Stimulated activated CD4-positive, alpha-beta T cell treated with anti-CD3 and anti-CD28 coated beads, Interleukin-4, amount 100 ng/mL, for 24 hours (primary cell): Measurements from ENCODE around the gene GTSE1.

ENCODE experiments used
- DNase-seq: peaks from one replicate; pipeline ENCODE4 v3.0.0-alpha.2; 2020

GTSE1 gene

DNA sequence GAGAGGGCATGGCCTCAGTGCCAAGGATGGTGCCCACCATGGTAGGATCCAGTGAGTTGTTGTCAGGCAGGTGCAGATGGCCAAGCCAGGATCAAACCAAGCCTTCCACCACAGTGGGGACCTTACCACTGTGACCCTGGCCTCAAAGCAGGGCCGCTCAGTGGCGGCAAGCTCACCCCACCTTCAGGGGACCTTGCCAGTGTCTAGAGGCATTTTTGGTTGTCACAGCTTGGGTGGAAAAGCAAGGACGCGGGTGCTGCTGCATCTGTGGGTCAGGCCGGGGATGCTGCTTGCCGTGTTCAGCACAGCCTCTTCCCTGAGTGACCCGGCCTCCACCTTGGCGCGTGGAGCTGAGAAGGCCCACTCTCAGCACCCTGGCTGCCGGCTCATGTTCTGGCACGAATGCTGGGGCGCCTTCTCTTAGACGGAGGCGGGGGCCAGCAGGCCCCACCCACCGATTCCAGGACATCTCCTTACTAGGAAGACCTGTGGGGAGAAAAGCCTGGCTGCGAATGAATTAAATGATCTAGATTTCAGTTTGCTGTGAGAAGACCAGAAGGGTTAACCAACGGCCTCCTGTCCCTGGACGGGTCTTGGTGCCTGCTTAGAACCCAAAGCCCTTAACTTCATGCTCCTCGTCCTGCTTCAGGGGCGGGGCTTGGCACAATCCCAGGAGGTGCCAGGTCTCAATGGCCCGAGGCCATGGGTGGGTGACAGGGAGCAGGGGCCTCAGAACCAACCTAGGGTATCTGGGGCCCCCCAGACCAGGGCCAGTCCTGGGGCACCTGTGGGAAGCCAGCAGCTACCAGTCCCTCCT lies 57.7 kb downstream of the GTSE1 start:
- DNase-seq = no peak

- no peak for DNase-seq
Observed at GRCh38 chr22:46354993-46355305, 58.3 kb downstream of the GTSE1 start.

DNA sequence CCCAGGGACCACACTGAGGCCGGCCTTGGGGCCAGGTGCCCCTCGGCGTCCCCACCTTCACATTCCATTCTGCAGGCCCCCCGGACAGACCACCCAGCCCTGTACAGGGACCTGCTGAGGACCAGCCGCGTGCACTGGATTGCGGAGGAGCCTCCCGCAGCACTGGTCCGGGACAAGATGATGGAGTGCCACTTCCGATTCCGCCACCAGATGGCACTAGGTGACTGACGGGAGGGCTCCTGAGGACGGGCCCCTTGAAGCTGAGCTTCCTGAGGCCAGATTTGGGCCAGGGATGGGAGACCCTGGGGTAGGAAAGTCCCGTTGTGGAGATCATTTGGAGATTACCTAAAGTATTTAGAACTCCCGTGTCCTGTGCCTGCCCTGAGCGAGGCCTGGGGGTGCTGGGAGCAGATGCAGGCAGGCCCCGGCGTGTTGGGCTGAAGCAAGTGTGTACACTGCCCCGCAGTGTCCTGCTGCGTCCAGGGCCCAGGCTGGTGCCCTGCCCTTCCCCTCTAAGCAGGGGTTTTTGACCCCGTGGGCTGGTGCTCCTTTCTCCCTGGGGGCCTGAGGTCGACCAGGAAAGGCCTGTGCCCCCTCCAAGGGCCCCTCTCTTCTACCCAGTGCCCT lies 58.8 kb downstream of the GTSE1 start:
- peak; percentile 58 for DNase-seq

GRCh38 chr22:46355996-46356471 lies 59.4 kb downstream of the GTSE1 start:
- no peak for DNase-seq

DNA sequence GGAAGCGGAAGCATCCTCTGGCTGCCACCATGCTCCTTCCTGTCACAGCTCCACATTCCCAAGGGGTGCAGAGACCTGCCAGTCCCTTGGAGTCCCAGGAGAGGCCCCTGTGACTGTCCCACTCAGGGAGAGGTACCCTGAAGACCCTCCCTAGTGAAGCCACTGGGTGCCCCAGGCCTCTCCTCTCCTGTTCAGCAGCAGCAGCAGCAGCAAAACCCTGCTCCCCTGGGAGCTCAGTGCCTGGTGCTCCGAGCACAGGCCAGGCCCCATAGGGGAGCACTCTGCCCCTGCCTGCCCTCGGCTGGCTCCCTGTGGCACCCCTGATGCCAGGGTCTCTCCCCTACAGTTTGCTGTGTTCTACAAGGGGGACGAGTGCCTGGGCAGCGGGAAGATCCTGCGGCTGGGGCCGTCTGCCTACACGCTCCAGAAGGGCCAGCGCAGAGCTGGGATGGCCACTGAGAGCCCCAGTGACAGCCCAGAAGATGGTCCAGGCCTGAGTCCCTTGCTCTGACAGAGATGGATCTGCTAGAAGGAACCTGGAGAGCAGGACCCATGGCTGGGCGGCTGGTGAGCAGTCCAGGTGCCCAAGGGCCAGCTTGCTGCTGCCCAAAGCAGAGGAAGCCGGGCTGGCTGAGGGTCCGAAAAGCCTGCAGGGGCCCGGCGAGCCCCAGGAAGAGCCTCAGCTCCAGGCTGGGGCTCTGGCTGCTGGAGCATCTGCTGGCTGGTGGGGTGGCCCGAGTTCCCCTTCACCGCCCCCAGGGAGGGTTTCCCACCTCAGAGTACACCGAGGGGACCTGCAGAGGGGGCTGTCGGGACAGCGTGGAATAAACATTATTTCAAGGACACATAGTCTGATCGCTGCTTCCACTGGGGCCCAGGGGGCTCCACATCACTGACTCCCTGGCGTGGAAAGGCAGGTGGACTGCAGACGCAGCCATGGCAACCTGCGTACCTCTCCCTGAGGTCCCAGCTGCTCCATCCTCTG lies 60.1 kb downstream of the GTSE1 start:
- DNase-seq = no peak

GRCh38 chr22:46357711-46358520 lies 61.2 kb downstream of the GTSE1 start:
- no peak for DNase-seq

GRCh38 chr22:46358766-46359165 lies 62.1 kb downstream of the GTSE1 start:
- no peak for DNase-seq

GRCh38 chr22:46359362-46359761 lies 62.7 kb downstream of the GTSE1 start:
- no peak for DNase-seq

- no peak for DNase-seq
Observed at GRCh38 chr22:46360097-46360496, 63.4 kb downstream of the GTSE1 start.

GRCh38 chr22:46360891-46361290 lies 64.2 kb downstream of the GTSE1 start:
- no peak for DNase-seq

DNA sequence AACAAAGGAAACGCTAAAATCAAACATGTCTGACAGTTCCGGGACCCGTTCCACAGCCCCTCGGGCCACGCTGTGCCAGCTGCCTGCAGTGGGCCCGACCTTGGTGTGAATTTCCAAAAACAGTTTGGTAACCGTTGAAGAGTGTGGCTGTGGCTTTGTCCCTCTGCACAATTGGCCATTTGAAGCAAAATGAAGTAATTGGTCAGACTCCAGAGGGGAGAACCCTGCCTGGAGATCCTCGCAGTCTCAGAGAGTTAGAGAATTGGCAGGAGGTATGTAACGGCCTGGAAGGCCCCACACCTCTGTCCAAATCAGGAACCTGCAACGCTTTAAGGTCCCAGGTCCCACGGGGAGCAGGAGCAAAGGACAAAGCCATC lies 65.1 kb downstream of the GTSE1 start:
- no peak for DNase-seq

GRCh38 chr22:46362203-46362933 lies 65.7 kb downstream of the GTSE1 start:
- DNase-seq = no peak

DNA sequence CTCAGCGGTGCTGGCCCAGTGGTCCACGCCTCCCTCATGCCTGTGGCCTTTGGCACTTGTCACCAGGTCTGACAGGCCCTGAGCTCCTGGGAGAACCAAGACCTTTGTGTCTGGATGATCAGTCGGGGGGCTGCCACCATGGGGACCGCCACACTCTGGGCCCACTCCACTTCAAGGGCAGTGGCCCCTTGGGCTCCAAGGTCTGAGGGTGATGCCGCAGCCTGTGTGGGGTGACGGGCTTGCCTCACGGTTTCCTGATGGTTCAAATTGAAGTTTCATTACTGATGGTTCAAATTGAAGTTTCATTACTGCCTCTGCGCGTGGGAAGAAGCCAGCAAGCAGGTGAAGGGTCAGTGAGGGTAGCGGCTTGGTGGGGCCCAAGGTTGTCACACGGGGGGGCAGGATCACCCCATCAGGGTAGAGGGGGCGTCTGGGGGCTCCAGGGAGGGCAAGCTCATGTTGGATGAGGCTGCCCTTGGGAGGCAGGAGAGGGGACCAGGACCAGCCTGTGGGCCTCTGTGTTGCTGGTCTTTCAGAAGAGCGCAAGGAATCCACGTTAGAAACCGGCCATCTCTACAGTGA lies 66.4 kb downstream of the GTSE1 start:
- DNase-seq = no peak

DNA sequence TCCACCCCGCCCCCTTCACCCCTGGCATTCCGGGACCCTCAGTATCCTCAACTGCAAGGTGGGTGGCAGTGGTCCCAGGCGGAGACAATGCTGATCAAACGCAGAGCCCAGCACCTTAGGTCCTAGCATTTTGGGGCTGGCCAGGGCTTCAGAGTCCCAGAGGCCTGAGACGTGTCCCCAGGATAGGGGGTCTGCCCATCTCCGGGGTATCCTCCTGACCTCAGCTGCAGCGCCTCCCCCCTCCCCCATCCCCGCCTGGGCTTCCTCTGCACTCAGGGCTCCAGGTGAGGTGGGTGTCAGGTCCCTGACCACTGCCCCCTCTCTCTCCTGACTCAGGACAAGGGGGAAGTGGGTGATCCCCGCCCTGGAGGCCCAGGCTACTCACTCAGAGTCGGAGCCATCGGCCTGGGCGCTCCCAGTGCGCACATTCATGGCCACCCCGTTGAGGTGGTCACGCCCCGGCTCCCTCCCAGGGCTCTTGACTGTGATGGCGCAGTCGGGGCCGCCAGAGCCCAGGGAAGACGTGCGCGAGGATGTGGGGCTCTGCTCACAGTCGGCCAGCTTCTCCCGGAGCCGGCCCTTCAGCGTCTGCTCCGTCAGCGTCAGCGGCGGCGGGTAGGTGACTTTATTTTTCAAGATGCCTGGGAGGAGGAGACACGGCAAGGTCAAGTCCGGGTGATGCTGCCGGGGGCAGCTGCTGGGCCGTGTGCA lies 67.1 kb downstream of the GTSE1 start:
- DNase-seq = no peak

DNA sequence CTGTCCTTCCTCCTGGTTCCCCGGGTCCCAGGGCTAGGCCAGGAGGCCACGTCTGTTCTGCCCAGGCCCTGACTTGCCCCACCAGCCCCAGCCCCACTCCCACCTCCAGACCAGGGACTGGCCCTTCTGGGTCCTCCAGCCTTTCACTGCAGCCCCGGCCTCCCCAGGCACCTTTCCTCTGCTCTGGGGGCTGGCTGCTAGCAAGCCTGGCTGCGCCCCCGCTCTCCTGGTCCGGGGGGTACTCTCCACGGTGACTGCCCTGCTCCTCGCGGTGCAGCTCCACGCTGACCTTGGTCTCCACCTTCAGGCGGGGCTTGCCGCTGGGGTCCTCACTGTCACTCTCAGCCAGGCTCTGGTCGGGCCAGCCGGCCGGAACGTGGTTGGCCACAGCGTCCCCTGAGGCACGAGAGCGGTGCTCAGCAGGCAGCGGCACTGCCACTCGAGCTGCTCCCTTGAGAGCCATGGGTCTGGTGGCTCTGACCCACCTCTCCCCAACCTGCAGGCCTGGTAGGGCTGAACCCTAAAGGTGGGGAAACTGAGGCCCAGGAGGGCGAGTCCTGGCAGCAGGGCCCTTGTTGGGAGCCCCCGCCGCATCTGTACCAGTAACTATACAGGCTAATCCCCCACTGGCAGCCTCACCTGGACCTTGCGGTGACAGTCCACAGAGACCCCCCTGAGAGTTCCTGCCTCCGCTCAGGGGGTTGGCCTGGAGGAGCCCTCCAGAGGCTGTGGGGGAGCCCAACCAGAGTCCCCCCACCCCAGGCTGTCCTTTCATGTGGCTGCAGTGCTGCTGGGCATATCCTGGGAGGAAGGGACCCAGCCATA lies 67.9 kb downstream of the GTSE1 start:
- no peak for DNase-seq

DNA sequence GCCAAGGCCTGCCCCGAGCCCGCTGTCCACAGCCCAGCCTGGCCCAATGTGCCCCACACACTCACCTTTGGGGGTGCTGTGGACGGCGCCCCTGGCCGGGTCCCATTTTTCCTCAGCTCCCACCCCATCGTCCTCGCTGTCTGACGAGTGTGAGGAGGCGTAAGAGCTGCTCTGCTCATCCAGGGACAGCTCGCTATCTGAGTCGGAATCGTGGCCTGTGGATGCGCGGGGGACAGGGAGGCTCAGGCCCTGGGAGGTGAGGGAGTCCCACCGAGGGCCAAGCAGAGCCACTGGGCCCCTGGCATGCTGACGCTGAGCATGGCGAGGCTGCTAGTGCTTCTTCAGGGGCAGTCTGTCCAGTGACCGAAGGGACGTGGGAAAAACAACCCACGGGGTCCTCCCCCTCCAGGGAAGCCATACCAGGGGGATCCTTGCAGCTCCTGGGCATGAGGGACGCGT lies 68.5 kb downstream of the GTSE1 start:
- DNase-seq = no peak

DNA sequence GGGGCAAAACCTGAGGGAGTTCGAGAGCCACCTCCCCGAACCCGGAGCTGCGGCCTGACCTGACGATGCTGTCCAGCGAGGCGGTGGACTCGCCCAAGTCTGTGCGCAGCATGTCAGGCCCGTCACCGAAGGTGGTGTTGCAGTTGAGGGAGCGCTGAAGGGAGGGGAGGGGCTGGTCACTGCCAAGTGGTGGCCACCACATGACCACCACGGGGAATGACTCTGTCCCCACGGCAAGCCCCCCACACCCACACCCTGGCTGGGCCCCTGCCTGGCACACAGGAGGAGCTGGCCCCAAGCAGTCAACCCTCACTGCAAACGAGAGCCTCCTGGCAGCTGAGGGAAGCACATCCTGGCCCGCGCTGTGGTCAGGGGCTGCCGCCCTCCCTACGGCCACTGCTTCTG lies 69.7 kb downstream of the GTSE1 start:
- no peak for DNase-seq

GRCh38 chr22:46366801-46367706 lies 70.4 kb downstream of the GTSE1 start:
- no peak for DNase-seq
